ENCODE measurements around the gene IFI6.

DNA sequence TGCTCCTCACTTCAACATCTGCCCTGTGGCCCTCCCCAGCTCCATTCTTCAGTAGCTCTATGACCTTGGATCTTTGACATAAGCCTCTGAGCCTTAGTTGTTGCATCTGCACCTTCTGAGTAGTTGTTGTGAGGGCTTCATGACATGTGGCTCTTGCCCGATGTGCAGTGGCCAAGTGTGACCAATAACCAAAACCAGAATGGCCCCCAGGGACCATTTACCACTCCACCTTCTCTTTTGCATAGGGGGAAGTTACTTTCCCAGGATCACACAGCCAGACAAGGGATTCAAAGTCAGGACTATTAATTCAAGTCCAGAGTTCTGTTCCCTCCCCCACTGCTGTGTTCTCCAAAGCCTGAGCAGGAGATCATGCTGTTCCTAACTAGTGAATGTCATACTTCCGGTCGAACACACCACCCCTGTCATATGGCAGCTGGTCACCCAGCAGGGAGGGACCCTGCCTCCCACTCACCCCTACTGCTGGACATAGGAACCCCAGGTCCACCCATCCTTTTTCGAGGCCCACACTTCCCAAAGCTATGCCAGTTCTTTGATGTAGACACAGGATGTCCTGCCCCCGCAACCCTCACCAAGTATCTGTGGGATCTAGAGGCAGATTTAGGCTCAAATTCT is 41.0 kb downstream of the IFI6 start:
- TF ChIP-seq, protein P1, sequence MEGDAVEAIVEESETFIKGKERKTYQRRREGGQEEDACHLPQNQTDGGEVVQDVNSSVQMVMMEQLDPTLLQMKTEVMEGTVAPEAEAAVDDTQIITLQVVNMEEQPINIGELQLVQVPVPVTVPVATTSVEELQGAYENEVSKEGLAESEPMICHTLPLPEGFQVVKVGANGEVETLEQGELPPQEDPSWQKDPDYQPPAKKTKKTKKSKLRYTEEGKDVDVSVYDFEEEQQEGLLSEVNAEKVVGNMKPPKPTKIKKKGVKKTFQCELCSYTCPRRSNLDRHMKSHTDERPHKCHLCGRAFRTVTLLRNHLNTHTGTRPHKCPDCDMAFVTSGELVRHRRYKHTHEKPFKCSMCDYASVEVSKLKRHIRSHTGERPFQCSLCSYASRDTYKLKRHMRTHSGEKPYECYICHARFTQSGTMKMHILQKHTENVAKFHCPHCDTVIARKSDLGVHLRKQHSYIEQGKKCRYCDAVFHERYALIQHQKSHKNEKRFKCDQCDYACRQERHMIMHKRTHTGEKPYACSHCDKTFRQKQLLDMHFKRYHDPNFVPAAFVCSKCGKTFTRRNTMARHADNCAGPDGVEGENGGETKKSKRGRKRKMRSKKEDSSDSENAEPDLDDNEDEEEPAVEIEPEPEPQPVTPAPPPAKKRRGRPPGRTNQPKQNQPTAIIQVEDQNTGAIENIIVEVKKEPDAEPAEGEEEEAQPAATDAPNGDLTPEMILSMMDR (IDR thresholded peaks at IDR 0.05) = no peak
- no peak for TF ChIP-seq POLR2A (IDR thresholded peaks at IDR 0.05)
